IMR-90 (cell line): Measurements from ENCODE around the gene SBK3. TPM values are rescaled to one million over a fixed set of nuclear protein-coding genes. Genes with fewer than 3 reads are reported as not detected.

ENCODE experiments used
- ATAC-seq: fragments of 200-7000 bp; cut with Tn5 transposase; 2 replicates; pipeline ENCODE4 v1.9.1; 2020; ENCODE audit warnings: low read depth, mild to moderate bottlenecking, moderate library complexity
- BruUV-seq: library from RNA; stranded (reverse); fragments of 400-500 nt; replicated peaks from 2 replicates; lab custom pipeline; 2021; lab: Mats Ljungman, UMichigan
- CTCF ChIA-PET: fragments of 300-600 bp; formaldehyde crosslinking; extraction: SDS; loops from one replicate; lab custom pipeline; 2021; ENCODE audit warnings: antibody characterized with exemption; lab: Yijun Ruan, JAX
- POLR2A ChIA-PET: fragments of 300-600 bp; sonication (Branson Sonifier 250); formaldehyde crosslinking; loops from one replicate; lab custom pipeline; 2022; ENCODE audit warnings: antibody characterized with exemption; ENCODE audit not compliant: unreplicated experiment; lab: Charles Lee
- DNase-seq: peaks from one replicate; pipeline ENCODE4 v3.0.0; 2013
- H2AFZ ChIP-seq: replicated peaks from 2 replicates; pipeline ENCODE3; 2013; ENCODE audit warnings: low read length, mild to moderate bottlenecking; ENCODE audit not compliant: poor library complexity
- H2AK5ac ChIP-seq: 2 replicates; pipeline ENCODE4 v1.6.1; 2013; ENCODE audit warnings: low read depth, low read length, inconsistent platforms
- H2AK9ac ChIP-seq: replicated peaks from 2 replicates; pipeline ENCODE3; 2013; ENCODE audit warnings: mild to moderate bottlenecking, low read depth, low read length, moderate library complexity; ENCODE audit not compliant: poor library complexity
- H2BK120ac ChIP-seq: 2 replicates; pipeline ENCODE4 v1.6.1; 2013; ENCODE audit warnings: low read depth, low read length, inconsistent platforms
- H2BK15ac ChIP-seq: 3 replicates; pipeline ENCODE4 v1.6.1; 2013; ENCODE audit warnings: low read depth, low read length, inconsistent platforms
- H2BK20ac ChIP-seq: 2 replicates; pipeline ENCODE4 v1.6.1; 2013; ENCODE audit warnings: low read depth, mild to moderate bottlenecking, inconsistent platforms, low read length, moderate library complexity
- H2BK5ac ChIP-seq: 2 replicates; pipeline ENCODE4 v1.6.1; 2013; ENCODE audit warnings: mild to moderate bottlenecking, low read depth, low read length, inconsistent platforms; ENCODE audit not compliant: poor library complexity, severe bottlenecking
- H3K14ac ChIP-seq: replicated peaks from 2 replicates; pipeline ENCODE4 v1.6.1; 2013; ENCODE audit warnings: low read depth, low read length, inconsistent platforms
- H3K18ac ChIP-seq: 2 replicates; pipeline ENCODE4 v1.6.1; 2013; ENCODE audit warnings: low read depth, low read length, control low read depth
- H3K23ac ChIP-seq: 2 replicates; pipeline ENCODE4 v1.6.1; 2013; ENCODE audit warnings: low read depth, low read length, inconsistent platforms
- H3K27ac ChIP-seq: 2 replicates; pipeline ENCODE4 v1.5.1; 2013; ENCODE audit warnings: mild to moderate bottlenecking, control low read depth, low read length; ENCODE audit not compliant: insufficient read depth
- H3K27me3 ChIP-seq: 2 replicates; pipeline ENCODE4 v1.6.1; 2013; ENCODE audit warnings: low read length; ENCODE audit not compliant: control insufficient read depth, insufficient read depth
- H3K36me3 ChIP-seq: 2 replicates; pipeline ENCODE4 v1.6.1; 2013; ENCODE audit warnings: low read length, mixed read lengths; ENCODE audit not compliant: control insufficient read depth, insufficient read depth
- H3K4ac ChIP-seq: 2 replicates; pipeline ENCODE4 v1.6.1; 2013; ENCODE audit warnings: low read depth, low read length, inconsistent platforms
- H3K4me1 ChIP-seq: 2 replicates; pipeline ENCODE4 v1.6.1; 2013; ENCODE audit warnings: low read length, mixed read lengths; ENCODE audit not compliant: control insufficient read depth, insufficient read depth
- H3K4me2 ChIP-seq: 2 replicates; pipeline ENCODE4 v1.6.1; 2013; ENCODE audit warnings: low read depth, mild to moderate bottlenecking, control low read depth, low read length, moderate library complexity
- H3K4me3 ChIP-seq: 2 replicates; pipeline ENCODE4 v1.5.1; 2013; ENCODE audit warnings: low read depth, mild to moderate bottlenecking, control low read depth, low read length, moderate library complexity; ENCODE audit not compliant: insufficient read depth
- H3K56ac ChIP-seq: 2 replicates; pipeline ENCODE4 v1.6.1; 2013; ENCODE audit warnings: low read length, inconsistent platforms; ENCODE audit not compliant: insufficient read depth; ENCODE audit errors: extremely low read depth
- H3K79me1 ChIP-seq, 2 experiments: 2 replicates each; pipeline ENCODE4 v1.6.1; 2013; ENCODE audit warnings: low read length in 2 of 2, inconsistent platforms in 1 of 2, low read depth in 1 of 2
- H3K9ac ChIP-seq: 2 replicates; pipeline ENCODE4 v1.6.1; 2013; ENCODE audit warnings: low read depth, low read length, control low read depth
- H3K9me1 ChIP-seq: 2 replicates; pipeline ENCODE4 v1.6.1; 2013; ENCODE audit warnings: low read length, inconsistent platforms; ENCODE audit not compliant: insufficient read depth
- H3K9me3 ChIP-seq: 2 replicates; pipeline ENCODE4 v1.6.1; 2013; ENCODE audit warnings: low read length; ENCODE audit not compliant: control insufficient read depth, insufficient read depth
- H4K20me1 ChIP-seq: 2 replicates; pipeline ENCODE4 v1.6.1; 2013; ENCODE audit warnings: low read length, inconsistent platforms; ENCODE audit not compliant: insufficient read depth
- H4K5ac ChIP-seq: 2 replicates; pipeline ENCODE4 v1.6.1; 2013; ENCODE audit warnings: mild to moderate bottlenecking, low read depth, low read length, control low read depth
- H4K8ac ChIP-seq, 2 experiments: 2 replicates each; pipeline ENCODE4 v1.6.1; 2013; ENCODE audit warnings: low read depth in 2 of 2, low read length in 2 of 2, control low read depth in 1 of 2, inconsistent platforms in 1 of 2
- H4K91ac ChIP-seq: 2 replicates; pipeline ENCODE4 v1.6.1; 2013; ENCODE audit warnings: low read depth, low read length, inconsistent platforms; ENCODE audit not compliant: insufficient read depth
- BHLHE40 ChIP-seq: fragments of 150-350 bp; IDR thresholded peaks from 2 replicates; pipeline ENCODE4 v1.6.1; 2016; ENCODE audit warnings: mild to moderate bottlenecking, low read depth, low read length
- CEBPB ChIP-seq: IDR thresholded peaks from 2 replicates; pipeline ENCODE4 v1.6.1; 2012; ENCODE audit warnings: low read depth, low read length, improper control_type of control experiment
- CHD1 ChIP-seq: IDR thresholded peaks from 2 replicates; pipeline ENCODE4 v1.6.1; 2012; ENCODE audit warnings: low read depth, low read length, improper control_type of control experiment
- CTCF ChIP-seq: conservative IDR thresholded peaks from 2 replicates; pipeline ENCODE4 v1.5.1; 2012; ENCODE audit warnings: mild to moderate bottlenecking, low read depth, low read length, improper control_type of control experiment
- ELK1 ChIP-seq: fragments of 150-350 bp; IDR thresholded peaks from 2 replicates; pipeline ENCODE4 v1.6.1; 2016; ENCODE audit warnings: low read depth, mild to moderate bottlenecking, low read length, moderate library complexity, borderline replicate concordance
- FOS ChIP-seq: fragments of 150-350 bp; IDR thresholded peaks from 2 replicates; pipeline ENCODE4 v1.6.1; 2016; ENCODE audit warnings: low read depth, low read length
- MAFK ChIP-seq: IDR thresholded peaks from 2 replicates; pipeline ENCODE4 v1.6.1; 2012; ENCODE audit warnings: low read depth, low read length, improper control_type of control experiment
- MAZ ChIP-seq: IDR thresholded peaks from 2 replicates; pipeline ENCODE4 v1.6.1; 2012; ENCODE audit warnings: low read depth, mild to moderate bottlenecking, low read length, improper control_type of control experiment, moderate library complexity, borderline replicate concordance
- MXI1 ChIP-seq: IDR thresholded peaks from 2 replicates; pipeline ENCODE4 v1.6.1; 2012; ENCODE audit warnings: low read depth, mild to moderate bottlenecking, low read length, moderate library complexity, borderline replicate concordance
- NFE2L2 ChIP-seq: fragments of 150-350 bp; IDR thresholded peaks from 2 replicates; pipeline ENCODE4 v1.6.1; 2016; ENCODE audit warnings: low read depth, mild to moderate bottlenecking, low read length
- POLR2A ChIP-seq: IDR thresholded peaks from 2 replicates; pipeline ENCODE4 v1.6.1; 2012; ENCODE audit warnings: mild to moderate bottlenecking, low read depth, low read length
- RAD21 ChIP-seq: IDR thresholded peaks from 2 replicates; pipeline ENCODE4 v1.6.1; 2012; ENCODE audit warnings: low read length, improper control_type of control experiment
- RCOR1 ChIP-seq: IDR thresholded peaks from 2 replicates; pipeline ENCODE4 v1.6.1; 2012; ENCODE audit warnings: mild to moderate bottlenecking, low read length, improper control_type of control experiment; ENCODE audit not compliant: insufficient replicate concordance
- RFX5 ChIP-seq: IDR thresholded peaks from 2 replicates; pipeline ENCODE4 v1.8.0; 2012; ENCODE audit warnings: low read depth, mild to moderate bottlenecking, low read length, moderate library complexity
- SMC3 ChIP-seq: fragments of 150-350 bp; IDR thresholded peaks from 2 replicates; pipeline ENCODE4 v1.6.1; 2016; ENCODE audit warnings: low read depth, mild to moderate bottlenecking, antibody characterized with exemption, low read length, moderate library complexity
- USF2 ChIP-seq: fragments of 150-350 bp; IDR thresholded peaks from 2 replicates; pipeline ENCODE4 v1.6.1; 2017; ENCODE audit warnings: mild to moderate bottlenecking, antibody characterized with exemption, low read length, low read depth
- dilution Hi-C: fragments of 300-500 bp; cut with HindIII; formaldehyde crosslinking; loops from one replicate; pipeline ENCODE4 v1.14.3; 2018; ENCODE audit warnings: low sequenced_read_pairs; ENCODE audit not compliant: unreplicated experiment
- in situ Hi-C: fragments of 300-500 bp; cut with MboI; formaldehyde crosslinking; loops from 3 replicates; pipeline ENCODE4 v1.14.3; 2019; ENCODE audit warnings: low sequenced_read_pairs, inconsistent platforms, mixed read lengths
- intact Hi-C: fragments of 100-400 bp; cut with micrococcal nuclease; formaldehyde crosslinking; loops from 2 replicates; pipeline ENCODE4 v1.10.0; 2022
- polyA plus RNA-seq, 3 experiments: library from polyadenylated mRNA; depleted of rRNA; stranded (reverse); fragments of >200 nt; gene quantifications; 2 replicates each; pipeline ENCODE4 v1.2.3, GENCODE V29; 2012; ENCODE audit warnings: low replicate concordance in 1 of 3
- total RNA-seq: library from RNA; depleted of rRNA; stranded (reverse); fragments of >200 nt; gene quantifications from 2 replicates; pipeline ENCODE4 v1.2.3, GENCODE V29; 2012

SBK3 gene
- total and polyA plus RNA-seq, 2 of the 4 experiments (the other 2 are of a cell fraction): 0.05 to 0.18 TPM

DNA sequence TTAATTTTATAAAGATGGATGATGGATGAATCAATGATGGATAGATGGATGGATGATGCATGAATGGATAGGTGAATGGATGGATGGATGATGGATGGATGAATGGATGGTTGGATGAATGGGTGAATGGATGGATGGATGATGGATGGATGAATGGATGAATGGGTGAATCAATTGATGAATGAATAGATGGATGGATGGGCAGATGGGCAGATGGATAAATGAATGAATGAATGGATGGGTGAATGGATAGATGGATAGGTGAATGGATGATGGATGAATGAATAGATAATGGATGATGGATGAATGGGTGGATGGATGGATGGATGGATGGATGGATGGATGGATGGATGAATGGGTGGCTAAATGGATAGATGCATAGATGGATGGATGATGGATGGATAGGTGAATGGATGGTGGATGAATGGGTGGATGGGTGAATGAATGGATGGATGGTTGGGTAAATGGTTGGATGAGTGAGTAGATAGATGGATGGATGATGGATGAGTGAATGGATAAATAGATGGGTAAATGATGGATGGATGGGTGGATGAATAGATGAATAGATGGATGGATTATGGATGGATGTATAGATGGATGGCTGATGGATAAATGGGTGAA is 22.5 kb upstream of the SBK3 start:
- Histone ChIP-seq H3K36me3 (no peaks in the 10 kb centered on the region), H2BK20ac (no peak overlapping the region), H3K23ac (no peak overlapping the region), H3K4ac (no peak overlapping the region), H2BK120ac (no peak overlapping the region), H4K8ac (no peak overlapping the region), H2AK5ac (no peak overlapping the region), H3K9ac (no peak overlapping the region), H4K91ac (no peak overlapping the region), H3K27ac (no peak overlapping the region), H2AFZ (no peak overlapping the region), H2BK5ac (peak overlapping the region; percentile 33), H3K9me3 (no peaks in the 10 kb centered on the region), H3K18ac (no peak overlapping the region), H2AK9ac (no peak overlapping the region), H4K20me1 (no peaks in the 10 kb centered on the region), H3K9me1 (no peaks in the 10 kb centered on the region), H3K4me3 (no peak overlapping the region), H3K56ac (no peak overlapping the region), H3K79me1 (no peaks in the 10 kb centered on the region), H3K14ac (no peak overlapping the region), H4K5ac (no peak overlapping the region), H2BK15ac (no peak overlapping the region), H3K27me3 (peaks cover 12% of the 10 kb centered on the region), H3K4me1 (no peaks in the 10 kb centered on the region), H3K4me2 (no peak overlapping the region)
- ChIA-PET CTCF (no interaction called here), POLR2A (no interaction called here)
- ATAC-seq (no peak), DNase-seq (no peak)
- TF ChIP-seq RFX5: no peak
- no peak for TF ChIP-seq POLR2A
- TF ChIP-seq BHLHE40: no peak
- TF ChIP-seq ELK1: no peak
- no peak for TF ChIP-seq MXI1
- TF ChIP-seq USF2: no peak
- no peak for TF ChIP-seq CHD1
- no peak for TF ChIP-seq MAZ
- no peak for TF ChIP-seq SMC3
- TF ChIP-seq RAD21: no peak
- no peak for TF ChIP-seq CEBPB
- TF ChIP-seq MAFK: no peak
- no peak for TF ChIP-seq NFE2L2
- no peak for TF ChIP-seq CTCF
- no peak for TF ChIP-seq FOS
- TF ChIP-seq RCOR1: no peak
- dilution Hi-C loops: no loop called here
- no TSS peak for BruUV-seq
- in situ Hi-C loops: no loop called here
- intact Hi-C loops: no loop called here
